GM19438 (cell line): ENCODE measurements around the gene TRUB1.

Experiments used
- ATAC-seq: cut with Tn5 transposase; IDR thresholded peaks from one replicate; pipeline ENCODE4 v1.9.1; 2021; ENCODE audit warnings: low read depth; ENCODE audit not compliant: unreplicated experiment

TRUB1 gene

DNA sequence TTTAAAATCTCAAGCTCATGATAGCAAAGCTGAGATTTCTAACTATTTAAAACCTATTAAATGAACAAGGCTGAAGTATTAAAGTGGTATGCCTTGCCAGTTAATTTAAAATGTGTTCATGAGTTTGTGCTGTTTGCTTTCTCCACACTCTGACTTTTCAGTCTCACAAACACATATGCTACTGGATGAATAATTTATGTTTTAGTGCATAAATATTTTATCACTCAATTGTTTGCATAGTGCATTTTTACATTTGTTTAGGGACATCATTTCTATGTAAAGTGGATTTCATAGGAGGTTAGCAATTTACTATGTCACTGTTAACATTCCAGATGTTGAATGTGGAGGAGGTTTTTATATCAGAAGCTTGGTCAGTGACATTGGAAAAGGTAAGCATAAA lies 36.0 kb downstream of the TRUB1 start:
- no peak for ATAC-seq

DNA sequence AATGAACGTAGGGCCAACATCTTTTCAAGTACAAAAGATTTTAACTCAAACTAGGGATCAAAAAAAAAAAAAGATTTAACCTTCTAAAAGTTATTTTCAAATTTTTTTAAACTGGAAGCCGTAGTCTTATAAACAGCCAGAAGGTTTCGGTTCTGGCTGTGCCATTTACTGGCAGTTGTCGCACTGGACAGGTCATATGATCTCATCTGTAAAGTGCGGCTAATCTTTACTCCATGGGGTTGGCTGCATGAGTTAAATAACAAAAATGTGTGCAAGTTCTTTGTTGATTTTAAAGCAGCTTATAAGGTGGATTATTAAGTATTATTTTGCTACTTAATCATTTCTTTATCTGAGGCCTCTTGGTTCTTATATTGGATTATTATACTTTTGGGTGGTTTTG lies 36.6 kb downstream of the TRUB1 start:
- ATAC-seq = no peak

DNA sequence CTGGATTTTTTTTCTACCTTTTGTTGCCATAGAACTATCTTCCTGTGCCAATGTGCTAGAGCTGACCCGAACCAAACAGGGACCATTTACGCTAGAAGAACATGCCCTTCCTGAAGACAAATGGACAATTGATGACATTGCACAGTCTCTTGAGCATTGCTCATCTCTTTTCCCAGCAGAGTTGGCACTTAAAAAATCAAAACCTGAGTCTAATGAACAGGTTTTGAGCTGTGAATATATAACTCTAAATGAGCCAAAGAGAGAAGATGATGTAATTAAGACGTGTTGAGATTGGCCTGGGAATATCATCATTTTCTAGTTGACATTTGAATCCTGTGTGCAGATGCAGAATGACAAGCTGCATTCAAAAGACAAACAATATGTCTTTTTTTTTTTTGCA lies 37.1 kb downstream of the TRUB1 start:
- no peak for ATAC-seq

DNA sequence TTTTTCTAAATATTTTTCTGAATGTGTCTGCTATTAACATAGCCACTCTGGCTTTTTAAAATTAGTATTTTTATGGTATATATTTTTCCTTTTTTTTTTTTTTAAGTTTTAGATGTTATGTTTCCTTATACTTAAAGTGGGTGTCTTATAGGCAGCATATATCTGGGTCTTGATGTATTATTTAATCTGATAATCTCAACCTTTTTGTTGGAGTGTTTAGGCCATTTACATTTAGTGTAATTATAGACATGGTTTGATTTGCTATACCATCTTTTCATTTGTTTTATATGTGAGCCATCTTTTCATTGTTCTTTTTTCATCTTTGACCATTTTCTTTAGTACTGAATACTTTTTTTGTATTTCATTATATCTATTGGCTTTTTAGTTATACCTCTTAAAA lies 45.0 kb downstream of the TRUB1 start:
- no peak for ATAC-seq

DNA sequence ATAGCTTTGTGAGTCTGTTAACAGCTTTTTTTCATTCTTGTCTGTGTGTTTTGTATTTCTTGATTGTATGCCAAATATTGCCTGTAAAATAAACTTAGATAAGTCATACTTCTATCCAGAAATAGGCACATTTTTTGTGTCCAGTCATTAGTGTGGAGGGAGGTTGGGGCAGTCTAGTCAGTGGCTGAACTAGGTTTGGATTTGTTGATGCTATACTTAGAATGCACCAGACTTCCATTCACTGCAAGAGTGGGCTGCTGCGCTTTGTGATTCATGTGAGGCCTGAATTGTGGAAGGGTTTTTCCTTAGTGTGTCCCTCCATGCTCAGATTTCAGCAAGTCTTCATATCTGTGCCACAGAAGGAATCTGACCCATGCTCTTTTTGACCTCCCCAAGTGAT lies 50.0 kb downstream of the TRUB1 start:
- no peak for ATAC-seq

DNA sequence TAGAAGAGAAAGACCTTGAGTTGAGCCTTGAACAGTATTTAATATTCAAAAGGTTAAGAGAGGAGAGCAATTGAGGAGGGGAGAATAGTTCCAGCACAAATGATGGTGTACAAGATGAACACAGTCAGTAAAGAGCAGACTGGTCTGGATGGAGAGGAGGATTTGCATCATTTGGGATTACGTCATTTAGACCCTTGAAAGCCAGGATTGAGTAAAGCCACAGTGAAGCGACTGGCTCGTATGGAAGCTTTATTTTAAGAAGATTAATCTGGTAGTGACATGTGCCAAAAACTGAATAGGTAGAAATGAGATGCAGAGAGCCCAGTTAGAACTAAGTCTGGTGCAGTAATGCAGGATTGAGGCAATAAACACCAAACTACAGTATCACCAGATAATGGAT lies 52.6 kb downstream of the TRUB1 start:
- ATAC-seq = no peak

DNA sequence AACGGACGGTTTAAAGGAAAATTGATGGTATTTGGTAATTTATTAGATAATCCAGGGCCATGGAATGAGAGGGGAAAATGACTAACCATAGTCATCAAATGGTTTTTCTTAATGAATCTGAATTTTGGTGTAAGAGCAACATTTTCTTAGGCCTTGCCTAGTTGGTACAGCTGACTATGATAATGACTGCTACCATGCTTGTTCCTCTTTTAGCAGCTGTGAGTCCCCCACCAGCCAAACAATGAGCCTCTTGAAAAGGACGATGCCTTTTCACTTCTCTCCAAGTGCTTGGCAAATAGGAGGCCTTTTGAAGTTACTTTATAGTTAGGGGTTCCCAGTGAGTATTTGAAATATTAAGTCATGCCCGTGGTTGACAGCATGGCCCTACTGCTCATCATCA lies 53.0 kb downstream of the TRUB1 start:
- no peak for ATAC-seq

DNA sequence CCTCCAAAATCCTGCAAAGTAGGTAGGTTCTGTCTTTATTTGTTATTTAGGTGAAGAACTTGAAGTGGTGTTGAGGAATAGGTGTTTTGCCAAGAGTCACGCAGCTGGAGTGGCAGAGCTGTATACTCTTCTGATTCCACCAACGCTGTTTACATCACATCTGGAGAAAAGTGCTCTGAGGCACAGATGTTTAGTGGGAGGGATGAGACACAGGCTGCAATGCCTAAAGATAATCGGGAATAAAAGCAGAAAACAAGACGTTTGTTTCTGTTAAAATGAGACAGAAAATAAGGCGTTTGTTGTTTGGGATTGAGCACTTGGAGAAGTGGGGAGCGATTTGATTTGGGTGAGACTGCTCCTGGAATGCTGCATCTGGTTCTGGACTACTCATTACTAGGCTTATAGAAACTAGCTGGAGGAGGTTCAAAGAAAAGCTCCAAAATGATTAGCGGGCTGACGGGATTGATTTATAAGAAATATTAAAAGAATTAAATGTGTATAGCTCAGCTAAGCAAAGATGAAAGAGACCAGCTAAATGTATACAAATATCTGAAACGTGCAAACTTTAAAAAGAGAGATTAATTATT lies 54.3 kb downstream of the TRUB1 start:
- ATAC-seq = no peak

DNA sequence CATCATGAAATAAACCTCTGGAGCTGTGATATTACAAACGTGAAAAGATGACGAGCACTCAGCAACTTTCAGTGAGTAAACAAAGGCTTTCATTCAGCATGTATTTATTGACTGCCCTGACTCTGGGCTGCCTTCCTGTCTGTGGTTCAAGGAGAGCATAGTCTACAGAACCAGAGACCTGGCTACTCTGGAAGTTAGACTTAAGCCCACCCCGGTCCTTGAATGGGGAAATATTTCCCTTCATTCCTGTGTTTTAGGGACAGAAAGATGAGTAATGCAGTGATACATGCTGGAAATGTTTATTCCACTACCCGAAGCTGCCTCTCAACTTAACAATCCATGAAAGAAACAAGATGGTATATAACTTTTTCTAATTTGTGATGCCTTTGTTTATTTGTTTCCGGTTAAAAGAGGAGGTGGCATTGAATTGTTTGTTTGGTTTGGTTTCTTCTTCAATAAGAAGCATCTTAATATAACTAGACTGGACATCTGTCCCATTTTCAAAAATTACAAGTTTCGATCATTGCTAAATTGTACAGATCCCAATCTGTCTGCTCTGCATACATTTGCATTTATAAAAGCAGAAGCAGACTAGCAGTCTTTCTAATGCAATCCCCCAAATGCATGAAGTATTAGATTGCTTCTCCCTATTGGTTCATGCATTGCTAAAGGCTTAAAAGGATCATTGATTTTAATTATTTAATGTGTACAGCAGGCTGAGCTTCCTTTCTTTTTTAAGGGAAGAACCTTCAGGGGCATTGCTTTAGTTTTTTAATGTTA lies 57.7 kb downstream of the TRUB1 start:
- ATAC-seq = no peak

DNA sequence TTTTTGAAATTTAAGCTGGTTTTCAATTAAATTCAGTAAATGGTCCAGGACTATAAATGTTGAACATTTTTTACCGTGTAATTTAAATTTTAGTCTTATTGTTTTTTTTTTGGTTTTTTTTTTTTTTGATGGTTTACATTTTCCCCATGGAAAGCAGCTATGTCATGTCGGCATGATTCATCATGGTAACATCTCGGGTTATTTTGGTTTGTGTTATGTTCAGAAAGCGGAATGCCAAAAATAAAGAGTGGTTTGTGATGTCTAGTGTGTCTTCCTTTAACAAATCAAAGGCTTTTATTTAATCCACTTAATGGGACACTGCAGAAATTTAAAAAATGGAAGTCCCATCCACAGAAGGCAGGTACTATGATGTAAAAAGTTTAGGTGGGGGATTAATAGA lies 58.5 kb downstream of the TRUB1 start:
- ATAC-seq = no peak

DNA sequence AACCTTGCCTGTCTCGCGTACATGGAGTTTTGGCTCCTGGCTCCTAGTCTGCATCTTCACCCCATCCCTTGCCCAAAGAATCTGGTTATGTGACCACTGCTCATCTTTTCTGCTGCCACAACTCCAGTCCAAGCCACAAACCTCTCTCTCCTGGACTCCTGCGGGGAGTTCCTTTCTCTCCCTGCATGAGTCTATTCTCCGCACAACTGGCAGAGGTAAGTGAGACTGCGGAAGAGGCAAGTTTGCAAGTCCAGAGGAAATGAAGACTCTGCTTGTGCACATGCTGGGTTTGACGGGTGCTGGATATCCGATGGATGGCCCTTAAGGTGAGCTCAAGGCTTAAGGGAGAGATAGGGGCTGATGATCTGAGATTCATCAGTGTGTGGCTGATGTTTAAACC lies 61.0 kb downstream of the TRUB1 start:
- no peak for ATAC-seq

DNA sequence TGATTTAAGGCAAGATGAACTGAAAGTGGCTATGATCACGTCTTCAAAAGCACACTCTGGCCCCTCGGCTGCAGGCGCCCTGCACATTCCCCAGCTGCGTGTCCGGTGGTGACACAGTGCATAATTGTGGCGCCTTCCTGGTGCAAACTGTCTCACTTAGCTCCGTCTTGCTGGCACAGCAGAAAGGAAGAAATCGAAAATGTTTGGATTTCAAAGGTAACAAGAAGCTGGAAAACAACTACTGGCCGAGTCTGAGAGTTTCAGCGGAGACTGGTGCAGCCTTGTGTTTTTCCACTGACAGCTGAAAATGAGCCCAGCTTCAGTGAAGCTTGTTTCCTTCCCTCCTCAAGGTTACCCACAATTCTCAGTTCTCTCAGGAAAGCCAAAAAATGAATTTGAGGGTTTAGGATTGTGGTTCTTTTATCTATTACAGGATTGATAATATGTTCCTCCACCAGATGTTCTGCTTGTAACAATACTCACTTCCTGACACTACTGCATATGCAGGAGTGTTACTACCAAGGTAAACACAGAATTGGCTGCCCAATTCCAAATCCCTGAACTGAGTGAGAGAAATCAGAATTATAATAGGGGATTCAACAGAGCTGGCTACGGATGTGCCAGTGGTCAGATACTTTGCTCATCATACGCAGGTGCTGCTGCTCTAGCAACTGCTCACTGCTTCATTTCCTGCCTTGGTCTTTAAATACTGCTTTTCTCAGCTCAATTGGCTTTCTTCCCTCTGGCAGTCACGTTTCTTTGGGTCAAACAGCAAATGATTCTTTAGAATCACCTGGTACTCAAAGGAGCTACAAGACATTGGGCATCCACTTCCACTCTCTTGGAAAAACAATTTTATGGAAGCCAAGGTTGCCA lies 63.7 kb downstream of the TRUB1 start:
- ATAC-seq = peak; percentile 83

DNA sequence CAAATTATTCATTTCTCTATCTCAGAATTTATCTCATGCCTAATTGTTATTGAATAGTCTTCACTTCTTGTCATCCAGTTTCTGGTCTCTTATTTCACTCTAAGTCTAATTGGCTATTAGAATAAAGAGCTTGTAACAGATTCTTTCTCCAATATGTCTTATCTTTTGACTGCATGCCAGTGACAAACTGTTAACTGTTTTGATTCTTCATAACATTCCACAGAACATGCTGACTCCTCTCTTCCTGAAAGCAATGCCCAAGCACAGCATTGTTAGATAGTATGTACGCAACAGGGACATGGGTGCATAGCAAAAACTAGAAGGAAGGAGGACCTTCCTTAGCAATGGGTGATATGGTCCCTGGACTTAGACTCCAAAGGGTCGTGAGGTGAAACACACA lies 65.4 kb downstream of the TRUB1 start:
- no peak for ATAC-seq

DNA sequence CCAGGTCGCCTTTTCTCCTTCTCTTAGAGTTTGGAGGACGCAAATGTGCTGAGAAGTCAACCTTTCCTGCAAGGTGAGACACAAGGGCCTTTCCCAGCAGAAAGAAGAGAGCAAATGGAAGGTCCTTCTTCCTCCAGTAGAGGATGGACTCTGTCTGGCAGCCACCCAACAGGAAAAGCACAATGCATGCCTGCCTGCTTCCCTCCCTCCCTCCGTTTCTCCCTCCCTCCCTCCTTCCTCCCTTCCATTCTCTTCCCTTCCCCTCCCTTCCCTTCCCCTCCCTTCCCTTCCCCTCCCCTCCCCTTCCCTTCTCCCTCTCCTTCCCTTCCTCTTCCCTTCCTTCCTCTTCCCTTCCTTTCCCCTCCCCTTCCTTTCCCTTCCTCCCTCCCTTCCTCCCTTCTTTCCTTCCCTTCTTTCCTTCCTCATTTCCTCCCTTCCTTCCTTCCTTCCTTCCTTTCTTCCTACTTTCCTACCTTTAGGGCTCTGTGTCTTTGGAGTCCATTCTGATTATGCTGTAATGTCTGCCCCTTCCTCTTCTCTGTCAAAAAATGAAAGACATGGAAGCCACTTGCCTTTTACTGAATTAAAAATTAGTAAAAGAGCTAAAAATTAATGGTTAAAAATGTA lies 66.4 kb downstream of the TRUB1 start:
- ATAC-seq = no peak

DNA sequence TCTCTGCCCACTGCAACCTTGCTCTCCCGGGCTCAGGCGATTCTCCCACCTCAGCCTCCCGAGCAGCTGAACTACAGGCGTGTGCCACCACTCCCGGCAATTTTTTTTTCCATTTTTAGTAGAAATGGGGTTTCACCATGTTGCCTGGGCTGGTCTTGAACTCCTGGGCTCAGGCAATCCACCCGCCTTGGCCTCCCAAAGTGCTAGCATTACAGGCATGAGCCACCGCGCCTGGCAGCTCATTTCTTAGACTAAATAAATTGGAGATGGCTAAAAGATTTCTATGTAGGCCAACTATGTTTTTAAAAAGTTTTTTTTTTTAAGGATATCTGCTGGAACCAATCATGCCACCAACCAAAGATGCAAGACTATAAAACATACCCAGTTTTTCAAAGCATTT lies 67.8 kb downstream of the TRUB1 start:
- ATAC-seq = no peak

DNA sequence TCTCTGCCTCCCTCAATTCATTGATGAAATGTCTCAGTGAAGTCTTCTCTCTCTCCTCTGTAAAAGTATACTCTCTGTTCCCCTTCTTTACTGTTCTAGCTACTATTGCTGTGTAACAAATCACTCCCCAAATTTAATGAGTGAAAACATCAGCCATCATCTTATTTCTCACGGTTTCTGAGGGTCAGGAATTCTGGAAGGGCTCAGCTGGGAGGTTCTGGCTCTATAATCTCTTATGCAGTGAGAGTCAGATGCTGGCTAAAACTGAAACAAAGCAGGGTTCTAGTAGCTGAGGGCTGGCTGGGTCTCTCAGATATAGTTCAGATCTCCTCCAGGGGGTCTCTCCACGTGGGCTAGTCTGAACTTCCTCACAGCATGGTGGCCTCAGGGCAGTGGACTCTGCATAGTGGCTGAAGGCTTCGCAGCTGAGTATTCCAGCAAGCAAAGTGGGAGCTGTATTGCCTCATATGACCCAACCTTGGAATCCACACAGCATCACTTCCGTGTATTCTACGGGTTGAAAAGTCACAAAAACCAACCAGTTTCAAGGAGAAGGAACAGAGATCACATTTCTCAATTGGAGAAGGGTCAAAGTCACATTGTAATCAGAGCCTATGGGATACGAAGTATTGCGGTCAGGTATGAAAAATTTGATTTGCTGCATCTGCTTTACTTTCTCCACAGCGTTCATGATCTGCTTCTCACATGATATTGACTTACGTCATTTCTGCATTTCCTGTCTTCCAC lies 80.4 kb downstream of the TRUB1 start:
- ATAC-seq = no peak

DNA sequence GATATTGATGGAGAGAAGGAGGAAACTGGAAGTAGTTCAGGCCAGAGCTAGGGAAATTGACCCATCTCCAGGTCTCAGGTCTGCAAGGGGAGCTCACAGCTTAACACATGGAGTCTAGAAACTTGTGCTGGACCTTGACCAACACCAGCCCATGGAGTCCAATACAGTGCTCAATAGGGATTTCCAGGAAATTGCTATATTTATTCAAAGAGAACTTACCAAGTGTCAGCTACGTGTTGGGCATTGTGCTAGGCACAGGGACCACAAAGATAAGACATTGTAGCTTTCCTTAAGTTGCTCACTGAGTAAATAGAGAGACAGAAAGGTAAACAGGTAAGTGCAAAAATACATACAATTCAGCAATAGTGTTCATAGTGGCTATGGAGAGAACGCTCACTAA lies 82.5 kb downstream of the TRUB1 start:
- no peak for ATAC-seq

DNA sequence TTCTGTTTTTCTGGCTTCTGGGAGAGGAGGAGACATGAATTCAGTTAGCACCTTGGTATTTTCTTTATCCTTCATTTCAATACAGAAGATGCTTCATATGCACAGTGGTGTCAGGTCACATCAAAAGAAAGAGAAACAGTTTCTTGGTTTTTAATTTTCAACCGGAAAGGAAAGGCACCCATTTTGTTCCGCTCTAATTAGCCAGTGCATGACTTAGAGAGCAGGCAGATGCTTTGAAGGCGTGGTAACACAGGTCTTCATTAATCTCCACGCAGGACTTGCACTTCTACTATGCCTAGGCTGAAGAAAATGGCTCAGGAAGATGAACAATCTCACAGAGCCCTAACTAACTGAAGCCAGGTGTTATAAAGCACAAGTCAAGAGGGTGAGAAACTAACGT lies 84.7 kb downstream of the TRUB1 start:
- ATAC-seq = no peak

DNA sequence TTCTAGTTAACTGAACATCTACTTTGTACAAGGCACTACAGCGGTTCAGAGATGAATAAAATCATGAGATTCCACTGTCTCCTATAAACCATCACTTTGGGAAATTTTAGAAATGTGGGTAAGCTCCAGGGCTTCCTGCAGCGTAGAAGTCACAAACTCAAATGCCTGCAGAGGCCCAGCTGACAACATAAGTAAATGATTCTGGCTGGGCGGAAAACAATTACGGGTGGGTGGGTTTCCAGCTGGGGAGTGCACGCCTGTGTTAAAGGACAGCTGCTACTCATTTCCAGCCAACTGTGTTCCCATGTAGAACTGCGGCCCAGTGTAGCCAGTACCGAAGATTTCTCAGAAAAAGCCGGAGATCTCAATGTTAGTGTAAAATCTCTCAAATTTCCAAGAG lies 85.7 kb downstream of the TRUB1 start:
- no peak for ATAC-seq

DNA sequence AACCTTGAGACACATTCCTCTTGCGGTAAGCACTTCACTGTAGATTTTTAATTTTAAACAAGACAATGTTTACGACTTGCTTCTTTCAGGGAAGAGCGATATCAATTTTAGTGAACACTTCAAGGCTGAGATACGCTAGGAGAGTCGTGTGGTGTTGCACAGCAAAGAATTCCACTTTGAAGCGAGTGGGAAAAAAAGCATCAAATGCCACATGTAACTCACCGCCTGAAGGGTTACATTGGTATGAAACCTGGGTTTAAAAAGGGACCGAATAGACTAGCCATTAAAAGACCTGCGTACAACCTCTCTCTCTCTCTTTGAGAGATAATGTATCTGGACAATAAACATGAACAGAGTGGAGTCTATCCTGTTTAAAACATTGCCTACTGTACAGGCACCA lies 86.4 kb downstream of the TRUB1 start:
- no peak for ATAC-seq
